WTC11 (cell line): ENCODE measurements around the gene HLCS. TPM values are rescaled to one million over a fixed set of nuclear protein-coding genes. Genes with fewer than 3 reads are reported as not detected.

Source experiments
- ATAC-seq: fragments of 200-7000 bp; cut with Tn5 transposase; 2 replicates; pipeline ENCODE4 v1.10.0; 2021; ENCODE audit warnings: mild to moderate bottlenecking, moderate library complexity
- CTCF ChIA-PET: fragments of 300-600 bp; sonication (Branson Sonifier 250); formaldehyde crosslinking; loops from one replicate; lab custom pipeline; 2021; ENCODE audit warnings: antibody characterized with exemption; lab: Charles Lee
- POLR2A ChIA-PET: fragments of 350-600 bp; sonication (Branson Sonifier 250); formaldehyde crosslinking; loops from one replicate; lab custom pipeline; 2021; ENCODE audit warnings: antibody characterized with exemption; lab: Charles Lee
- DNase-seq: peaks from one replicate; pipeline ENCODE4 v3.0.0; 2021; ENCODE audit warnings: low spot score
- H3K27ac Mint-ChIP-seq: 2 replicates; pipeline ENCODE4 v1.8.0; 2021; ENCODE audit warnings: mixed read lengths
- H3K27me3 Mint-ChIP-seq: 2 replicates; pipeline ENCODE4 v1.8.0; 2021; ENCODE audit warnings: low read depth, mild to moderate bottlenecking, moderate library complexity, mixed read lengths
- H3K36me3 Mint-ChIP-seq: 2 replicates; pipeline ENCODE4 v1.8.0; 2021; ENCODE audit warnings: mixed read lengths
- H3K4me1 Mint-ChIP-seq: 2 replicates; pipeline ENCODE4 v1.8.0; 2022; ENCODE audit warnings: mixed read lengths
- H3K4me3 Mint-ChIP-seq: 2 replicates; pipeline ENCODE4 v1.8.0; 2021; ENCODE audit warnings: mild to moderate bottlenecking, moderate library complexity, mixed read lengths
- H3K9me3 Mint-ChIP-seq: 2 replicates; pipeline ENCODE4 v1.8.0; 2021; ENCODE audit warnings: mixed read lengths
- ARID4B ChIP-seq: sonication (generic); formaldehyde crosslinking; IDR thresholded peaks from 2 replicates; pipeline ENCODE4 v1.8.0; 2023; ENCODE audit warnings: missing genetic modification reagents, mild to moderate bottlenecking, borderline replicate concordance
- CDX4 ChIP-seq: fragments of 250-450 bp; sonication (Bioruptor Pico); IDR thresholded peaks from 2 replicates; pipeline ENCODE4 v1.9.0; 2021; ENCODE audit warnings: moderate library complexity, mild to moderate bottlenecking, inconsistent platforms, borderline replicate concordance
- CTCF ChIP-seq: fragments of 200-600 bp; IDR thresholded peaks from 2 replicates; pipeline ENCODE4 v1.8.0; 2022; ENCODE audit warnings: antibody characterized with exemption
- EMX1 ChIP-seq: fragments of 250-450 bp; sonication (Bioruptor Pico); IDR thresholded peaks from 2 replicates; pipeline ENCODE4 v1.8.0; 2021; ENCODE audit warnings: mild to moderate bottlenecking
- KAT7 ChIP-seq: sonication (generic); formaldehyde crosslinking; IDR thresholded peaks from 2 replicates; pipeline ENCODE4 v1.8.1; 2023; ENCODE audit warnings: missing genetic modification reagents, mild to moderate bottlenecking, borderline replicate concordance
- TCF7 ChIP-seq: sonication (generic); formaldehyde crosslinking; IDR thresholded peaks from 2 replicates; pipeline ENCODE4 v1.8.0; 2022; ENCODE audit warnings: mild to moderate bottlenecking, low read depth, missing genetic modification reagents, moderate library complexity
- TEAD1 ChIP-seq: sonication (generic); formaldehyde crosslinking; IDR thresholded peaks from 2 replicates; pipeline ENCODE4 v1.8.0; 2022; ENCODE audit warnings: mild to moderate bottlenecking, missing genetic modification reagents
- USF2 ChIP-seq: sonication (generic); formaldehyde crosslinking; IDR thresholded peaks from 2 replicates; pipeline ENCODE4 v1.8.1; 2023; ENCODE audit warnings: mild to moderate bottlenecking, missing genetic modification reagents, moderate library complexity
- ZNF138 ChIP-seq: sonication (generic); formaldehyde crosslinking; conservative IDR thresholded peaks from 2 replicates; pipeline ENCODE4 v1.8.1; 2022; ENCODE audit warnings: mild to moderate bottlenecking, moderate library complexity, missing genetic modification reagents
- ZNF281 ChIP-seq: sonication (generic); formaldehyde crosslinking; IDR thresholded peaks from 2 replicates; pipeline ENCODE4 v1.8.0; 2023; ENCODE audit warnings: mild to moderate bottlenecking, missing genetic modification reagents
- ZNF423 ChIP-seq: fragments of 250-450 bp; sonication (Bioruptor Pico); IDR thresholded peaks from 2 replicates; pipeline ENCODE4 v2.1.2; 2022; ENCODE audit warnings: mild to moderate bottlenecking, moderate library complexity
- total RNA-seq: library from RNA; stranded (reverse); gene quantifications from 3 replicates; pipeline ENCODE4 v1.2.3, GENCODE V29; 2021

Gene HLCS
- total RNA-seq, 1 experiment from 2014 or later, result 9.3 TPM

GRCh38 chr21:36705679-36706481, 260.6 kb downstream of the HLCS start:
- Mint-ChIP-seq H3K4me3 (peak overlapping the region; percentile 58), H3K36me3 (no peaks in the 10 kb centered on the region), H3K27ac (no peak overlapping the region), H3K9me3 (no peaks in the 10 kb centered on the region), H3K27me3 (peaks cover 100% of the 10 kb centered on the region), H3K4me1 (peaks cover 66% of the 10 kb centered on the region)
- peak; percentile 78 for DNase-seq
- ChIA-PET POLR2A (no interaction called here), CTCF (interaction anchor here (0.5 to 1.9 kb wide), 11 partner anchors 9 to 378 kb away, joined by 3 to 8 read pairs (median 4); no protein-coding TSS in a partner anchor)
- TF ChIP-seq CTCF, result peak; percentile 81
- peak; percentile 70 for TF ChIP-seq ZNF423
- peak; percentile 58; the same call in 1 of the 2 replicates for TF ChIP-seq ZNF281 (CRISPR knock-in tag)
- TF ChIP-seq EMX1 (CRISPR knock-in tag), result no peak
- 0 out of 2 replicates have a peak, but pooled peaks have one; percentile 50 for TF ChIP-seq KAT7 (CRISPR knock-in tag)
- no peak for TF ChIP-seq ARID4B (CRISPR knock-in tag)
- ATAC-seq, result peak; percentile 11

- no peaks in the 10 kb centered on the region for H3K9me3 Mint-ChIP-seq
- DNase-seq, result no peak
- H3K36me3 Mint-ChIP-seq, result no peaks in the 10 kb centered on the region; the same call in 1 of the 2 replicates
- TF ChIP-seq TEAD1 (CRISPR knock-in tag) (no peak), ZNF138 (CRISPR knock-in tag) (no peak), CTCF (no peak), USF2 (no peak), TCF7 (no peak), CDX4 (CRISPR knock-in tag) (no peak)
- H3K27me3 Mint-ChIP-seq, result peaks cover 100% of the 10 kb centered on the region
- ChIA-PET CTCF (interaction anchor here (0.8 to 1.9 kb wide), 4 partner anchors 8 to 212 kb away, joined by 5 to 8 read pairs (median 6); no protein-coding TSS in a partner anchor), POLR2A (no interaction called here)
- H3K27ac Mint-ChIP-seq, result no peak overlapping the region
- no peak for ATAC-seq
- H3K4me3 Mint-ChIP-seq, result peak overlapping the region; percentile 58
- peaks cover 69% of the 10 kb centered on the region for H3K4me1 Mint-ChIP-seq
Observed at GRCh38 chr21:36704958-36705678, 261.4 kb downstream of the HLCS start.
